GM23248 (cell line): ENCODE results near the gene LCA5L.
"Not testable (repeated sequence)": the region's sequence is repeated elsewhere in the genome, so short reads cannot be mapped to it uniquely, and the experiment has no call there.

Experiments used
- EZH2 ChIP-seq: fragments of 200-600 bp; sonication (generic); IDR thresholded peaks from 2 replicates; pipeline ENCODE4 v1.6.1; 2018; ENCODE audit warnings: antibody characterized with exemption, mild to moderate bottlenecking; ENCODE audit not compliant: insufficient read depth, poor library complexity, severe bottlenecking
- EZH2phosphoT487 ChIP-seq: fragments of 200-600 bp; sonication (generic); IDR thresholded peaks from 2 replicates; pipeline ENCODE4 v1.6.1; 2018; ENCODE audit warnings: antibody characterized with exemption, moderate library complexity, mild to moderate bottlenecking, low read depth; ENCODE audit not compliant: insufficient read depth

- TF ChIP-seq EZH2, EZH2phosphoT487: not testable (repeated sequence)
Observed at GRCh38 chr21:39382096-39382495, 63.5 kb downstream of the LCA5L start.
